ENCODE measurements around the gene ANKRD10. TPM values are rescaled to one million over a fixed set of nuclear protein-coding genes. Genes with fewer than 3 reads are reported as not detected.

ANKRD10 gene
- total and polyA plus RNA-seq, 2 of the 8 experiments (the other 6 are each of a cell fraction or from before 2014, with no cell fraction given) = 146 to 218 TPM

DNA sequence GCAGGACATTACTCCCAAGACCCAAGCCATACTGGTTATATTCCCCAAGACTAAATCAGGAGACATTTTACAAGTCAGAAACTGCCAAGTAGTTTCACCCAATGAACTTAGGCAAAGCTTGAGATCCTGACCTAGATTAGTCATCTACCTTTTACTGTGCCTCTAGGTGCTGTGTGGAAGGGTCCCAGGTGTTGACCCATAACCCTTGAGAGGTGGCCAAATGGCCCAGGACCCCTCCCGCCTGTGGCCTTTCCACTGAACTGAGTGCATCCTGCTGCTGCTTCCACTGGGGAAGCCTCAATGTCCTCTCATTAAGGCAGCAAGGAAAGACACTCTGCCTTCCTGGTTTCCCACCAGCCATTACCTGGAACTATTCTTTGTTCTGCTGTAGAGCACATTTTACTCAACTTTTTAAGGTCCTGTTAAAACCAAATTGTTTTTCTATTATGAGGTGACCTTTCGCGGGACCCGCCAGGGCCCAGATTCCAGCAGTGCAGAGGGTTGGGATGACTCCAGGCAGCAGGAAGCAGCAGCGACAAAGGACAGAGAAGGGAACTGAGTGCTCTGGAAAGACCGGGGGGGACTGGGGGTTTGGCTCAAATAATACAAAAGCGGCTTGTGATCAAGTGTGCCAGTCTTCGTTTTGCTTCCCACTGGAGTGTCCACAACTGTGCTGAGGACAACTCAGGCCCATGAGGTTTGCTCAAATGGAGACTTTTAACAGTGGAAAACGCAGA, 27.1 kb downstream of the ANKRD10 start:
- no peak overlapping the region for H3K4me2 ChIP-seq (ENCODE audit: insufficient read depth in 1 of 2, low read depth in 2 of 2, low read length in 2 of 2)
- H2BK15ac ChIP-seq (ENCODE audit: low read length) = no peak overlapping the region
- H3K4ac ChIP-seq (replicated peaks; ENCODE audit: insufficient read length, low read depth, low read length) = no peak overlapping the region
- H2BK12ac ChIP-seq (ENCODE audit: low read depth, low read length) = no peak overlapping the region
- ChIA-PET CTCF (ENCODE audit: partially characterized antibody) (no interaction called here), POLR2A (ENCODE audit: partially characterized antibody) (interaction anchor here (0.9 to 7.2 kb wide), 11 partner anchors 8 to 173 kb away, joined by 3 to 50 read pairs (median 6); partner anchors contain the start of gene ANKRD10)
- DNase-seq (ENCODE audit: low read depth in 1 of 2, low spot score in 2 of 2) = peak in 1 of 2 experiments; percentile 57
- no peak overlapping the region for H3K56ac ChIP-seq (replicated peaks; ENCODE audit: insufficient read length, low read depth, low read length)
- H3K27ac ChIP-seq (ENCODE audit: low read depth, low read length) = peak overlapping the region; percentile 44; the same call in 1 of the 2 replicates
- H2BK20ac ChIP-seq (ENCODE audit: low read length) = no peak overlapping the region
- no peaks in the 10 kb centered on the region for H3K9me3 ChIP-seq (ENCODE audit: insufficient read depth in 2 of 2, low read depth in 1 of 2, low read length in 1 of 2)
- H3K23ac ChIP-seq (ENCODE audit: insufficient read length) = no peak overlapping the region
- no peaks in the 10 kb centered on the region for H3K27me3 ChIP-seq (replicated peaks in 1 of 4; ENCODE audit: control insufficient read depth in 3 of 4, extremely low read depth in 1 of 4, insufficient read depth in 3 of 4, low read length in 3 of 4)
- H4K8ac ChIP-seq (ENCODE audit: extremely low read depth, insufficient read depth, low read length) = peak overlapping the region; percentile 3
- no peaks in the 10 kb centered on the region for H3K23me2 ChIP-seq (ENCODE audit: low read depth, low read length)
- WGBS, 2 experiments (ENCODE audit: extremely low coverage in 1 of 2, insufficient coverage in 1 of 2, insufficient read length in 1 of 2, insufficient replicate concordance in 2 of 2, low coverage in 1 of 2, low lambda C conversion rate in 2 of 2, missing lambda C conversion rate in 1 of 2) = 80% methylated on average over 9 of the region's 9 CpGs; no CpG with 5 or more reads in 1 of the 2 experiments
- no peak overlapping the region for H3K14ac ChIP-seq (ENCODE audit: insufficient read length)
- peaks cover 2 to 18% (median 2%) of the 10 kb centered on the region in 4 experiments; a peak in 6 of 8 replicates for H3K36me3 ChIP-seq (ENCODE audit: control insufficient read depth in 2 of 4, insufficient read depth in 4 of 4, low read length in 3 of 4)
- no peak overlapping the region for H2BK5ac ChIP-seq (ENCODE audit: low read depth, low read length)
- no peak overlapping the region for H4K91ac ChIP-seq (replicated peaks; ENCODE audit: insufficient read length, low read length)
- H2AK5ac ChIP-seq (ENCODE audit: low read depth, low read length) = no peak overlapping the region
- H3K4me3 ChIP-seq (ENCODE audit: extremely low read depth in 1 of 4, insufficient read depth in 2 of 4, low read depth in 3 of 4, low read length in 4 of 4) = no peak overlapping the region
- H3K79me1 ChIP-seq (ENCODE audit: low read depth, low read length) = no peaks in the 10 kb centered on the region
- H3K4me1 ChIP-seq (replicated peaks in 1 of 4; ENCODE audit: control insufficient read depth in 3 of 4, insufficient read depth in 4 of 4, low read length in 3 of 4) = peaks cover 2 to 7% (median 4%) of the 10 kb centered on the region in 4 experiments; a peak in 5 of 7 replicates
- FAIRE-seq = no peak
- H2BK120ac ChIP-seq (replicated peaks; ENCODE audit: low read depth, low read length) = no peak overlapping the region
- H3K18ac ChIP-seq (ENCODE audit: extremely low read depth, low read length) = no peak overlapping the region
- no peaks in the 10 kb centered on the region for H3K79me2 ChIP-seq (ENCODE audit: control insufficient read depth in 1 of 2, insufficient read depth in 2 of 2, low read length in 2 of 2)
- H4K20me1 ChIP-seq (replicated peaks in 1 of 2; ENCODE audit: control insufficient read depth in 1 of 2, insufficient read depth in 2 of 2, low read length in 2 of 2) = peaks cover 0 to 8% of the 10 kb centered on the region in 2 experiments
- no peak overlapping the region; a peak in 1 of 7 replicates for H3K9ac ChIP-seq (replicated peaks in 1 of 4; ENCODE audit: extremely low read depth in 1 of 4, low read depth in 3 of 4, low read length in 3 of 4)
- no peak overlapping the region for H2AFZ ChIP-seq (ENCODE audit: low read length)
- no peak overlapping the region for H4K5ac ChIP-seq (ENCODE audit: insufficient read length, low read depth, low read length)
- TF ChIP-seq POLR2AphosphoS5 (IDR thresholded peaks at IDR 0.05; ENCODE audit: low read depth, low read length) (peak; percentile 46), POLR2A (IDR thresholded peaks at IDR 0.05; ENCODE audit: control extremely low read depth in 1 of 2, low read depth in 2 of 2, low read length in 2 of 2) (peak; percentile 28 to 30; a peak in 2 of 3 replicates)

All from H1 (cell line).